PC-9 (cell line): ENCODE data around the gene PCDHGA7. TPM values are rescaled to one million over a fixed set of nuclear protein-coding genes. Genes with fewer than 3 reads are reported as not detected.
A peak's percentile ranks its signal among the peaks of the same experiment; 100 is the strongest.
"Not testable (repeated sequence)": the region's sequence is repeated elsewhere in the genome, so short reads cannot be mapped to it uniquely, and the experiment has no call there.

Source experiments
- BruUV-seq: library from RNA; stranded (reverse); fragments of 400-500 nt; replicated peaks from 2 replicates; lab custom pipeline; 2021; lab: Mats Ljungman, UMichigan
- CTCF ChIA-PET: fragments of 300-600 bp; sonication (Branson Sonifier 250); formaldehyde crosslinking; loops from one replicate; lab custom pipeline; 2022; ENCODE audit warnings: antibody characterized with exemption; lab: Charles Lee
- POLR2A ChIA-PET: fragments of 300-600 bp; sonication (Branson Sonifier 250); formaldehyde crosslinking; loops from one replicate; lab custom pipeline; 2022; ENCODE audit warnings: antibody characterized with exemption; ENCODE audit not compliant: unreplicated experiment; lab: Charles Lee
- DNase-seq, 2 experiments: peaks; one replicate each; pipeline versions ENCODE4 v3.0.0 to v3.0.0-alpha.2; 2015 to 2022; ENCODE audit warnings: mixed read lengths in 1 of 2
- H2AFZ ChIP-seq: fragments of 200-600 bp; sonication (generic); 2 replicates; pipeline ENCODE4 v1.8.1; 2017; ENCODE audit warnings: antibody characterized with exemption
- H3F3A ChIP-seq: fragments of 200-600 bp; sonication (generic); 2 replicates; pipeline ENCODE4 v1.8.1; 2017; ENCODE audit warnings: antibody characterized with exemption, mild to moderate bottlenecking, low read depth; ENCODE audit not compliant: insufficient read depth
- H3K27ac ChIP-seq: fragments of 200-600 bp; sonication (generic); 2 replicates; pipeline ENCODE4 v1.6.1; 2016; ENCODE audit warnings: mixed run types
- H3K27me3 ChIP-seq: fragments of 200-600 bp; sonication (generic); 2 replicates; pipeline ENCODE4 v1.6.1; 2016; ENCODE audit warnings: low read depth, mixed run types; ENCODE audit not compliant: insufficient read depth
- H3K36me3 ChIP-seq: fragments of 200-600 bp; sonication (generic); 2 replicates; pipeline ENCODE4 v1.6.1; 2016; ENCODE audit warnings: low read depth, mixed run types
- H3K4me1 ChIP-seq: fragments of 200-600 bp; sonication (generic); replicated peaks from 2 replicates; pipeline ENCODE4 v1.6.1; 2016; ENCODE audit warnings: mixed run types; ENCODE audit not compliant: insufficient read depth
- H3K4me2 ChIP-seq: fragments of 200-600 bp; sonication (generic); 2 replicates; pipeline ENCODE4 v1.6.1; 2017; ENCODE audit warnings: mixed run types
- H3K4me3 ChIP-seq: fragments of 200-600 bp; sonication (generic); 2 replicates; pipeline ENCODE4 v1.6.1; 2016; ENCODE audit warnings: mixed run types
- H3K79me2 ChIP-seq: fragments of 200-600 bp; sonication (generic); 2 replicates; pipeline ENCODE4 v1.6.1; 2017; ENCODE audit warnings: low read depth, mixed run types
- H3K9me2 ChIP-seq: fragments of 200-600 bp; sonication (generic); 2 replicates; pipeline ENCODE4 v1.8.1; 2017; ENCODE audit warnings: mild to moderate bottlenecking; ENCODE audit not compliant: insufficient read depth
- H3K9me3 ChIP-seq: fragments of 200-600 bp; sonication (generic); 2 replicates; pipeline ENCODE4 v1.8.1; 2016; ENCODE audit warnings: low read depth; ENCODE audit not compliant: insufficient read depth
- H4K20me1 ChIP-seq: fragments of 200-600 bp; sonication (generic); 2 replicates; pipeline ENCODE4 v1.8.1; 2017; ENCODE audit not compliant: insufficient read depth
- EZH2 ChIP-seq: fragments of 200-600 bp; sonication (generic); IDR thresholded peaks from 2 replicates; pipeline ENCODE4 v1.8.0; 2017; ENCODE audit warnings: antibody characterized with exemption, low read depth
- intact Hi-C: fragments of 100-400 bp; cut with micrococcal nuclease; formaldehyde crosslinking; loops from one replicate; pipeline ENCODE4 v1.10.0; 2022; ENCODE audit not compliant: unreplicated experiment
- total RNA-seq: library from RNA; stranded (reverse); gene quantifications from 2 replicates; pipeline ENCODE4 v1.2.3, GENCODE V29; 2021
- TF ChIP-seq, protein P1 (sequence below): fragments of 200-600 bp; sonication (generic); conservative IDR thresholded peaks from 2 replicates; pipeline ENCODE4 v1.6.1; 2017; ENCODE audit warnings: mixed run types, antibody characterized with exemption, mild to moderate bottlenecking, moderate library complexity

The PCDHGA7 gene
- total RNA-seq, 1 experiment from 2014 or later: not detected

DNA sequence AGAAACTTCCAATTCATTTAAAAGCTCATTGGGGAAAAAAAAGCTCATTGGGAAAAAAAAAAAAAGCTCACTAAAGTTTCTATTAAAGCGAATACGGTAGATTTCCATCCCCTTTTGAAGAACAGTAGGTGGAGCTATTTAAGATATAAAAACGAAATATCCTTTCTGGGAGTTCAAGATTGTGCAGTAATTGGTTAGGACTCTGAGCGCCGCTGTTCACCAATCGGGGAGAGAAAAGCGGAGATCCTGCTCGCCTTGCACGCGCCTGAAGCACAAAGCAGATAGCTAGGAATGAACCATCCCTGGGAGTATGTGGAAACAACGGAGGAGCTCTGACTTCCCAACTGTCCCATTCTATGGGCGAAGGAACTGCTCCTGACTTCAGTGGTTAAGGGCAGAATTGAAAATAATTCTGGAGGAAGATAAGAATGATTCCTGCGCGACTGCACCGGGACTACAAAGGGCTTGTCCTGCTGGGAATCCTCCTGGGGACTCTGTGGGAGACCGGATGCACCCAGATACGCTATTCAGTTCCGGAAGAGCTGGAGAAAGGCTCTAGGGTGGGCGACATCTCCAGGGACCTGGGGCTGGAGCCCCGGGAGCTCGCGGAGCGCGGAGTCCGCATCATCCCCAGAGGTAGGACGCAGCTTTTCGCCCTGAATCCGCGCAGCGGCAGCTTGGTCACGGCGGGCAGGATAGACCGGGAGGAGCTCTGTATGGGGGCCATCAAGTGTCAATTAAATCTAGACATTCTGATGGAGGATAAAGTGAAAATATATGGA is 48.0 kb downstream of the PCDHGA7 start, which contains the start of gene PCDHGA12:
Gene PCDHGA12 (plus strand): TSS at position 176 of the 782 bp plus-strand sequence. CDS start 253 bp downstream, at position 429.
- Histone ChIP-seq H3K27ac (no peak within 1 kb of the TSS), H3K79me2 (no peaks in the 10 kb centered on the region), H3K9me3 (0 out of 2 replicates have a peak, but pooled peaks cover 3% of the 10 kb centered on the region), H3K36me3 (no peaks in the 10 kb centered on the region), H4K20me1 (no peaks in the 10 kb centered on the region), H3K4me1 (no peaks in the 10 kb centered on the region), H3K9me2 (no peaks in the 10 kb centered on the region), H3F3A (no peaks in the 10 kb centered on the region), H3K4me3 (no peak within 1 kb of the TSS), H3K4me2 (no peak within 1 kb of the TSS), H2AFZ (no peak within 1 kb of the TSS), H3K27me3 (peaks cover 28% of the 10 kb centered on the region)
- TF ChIP-seq, protein P1, sequence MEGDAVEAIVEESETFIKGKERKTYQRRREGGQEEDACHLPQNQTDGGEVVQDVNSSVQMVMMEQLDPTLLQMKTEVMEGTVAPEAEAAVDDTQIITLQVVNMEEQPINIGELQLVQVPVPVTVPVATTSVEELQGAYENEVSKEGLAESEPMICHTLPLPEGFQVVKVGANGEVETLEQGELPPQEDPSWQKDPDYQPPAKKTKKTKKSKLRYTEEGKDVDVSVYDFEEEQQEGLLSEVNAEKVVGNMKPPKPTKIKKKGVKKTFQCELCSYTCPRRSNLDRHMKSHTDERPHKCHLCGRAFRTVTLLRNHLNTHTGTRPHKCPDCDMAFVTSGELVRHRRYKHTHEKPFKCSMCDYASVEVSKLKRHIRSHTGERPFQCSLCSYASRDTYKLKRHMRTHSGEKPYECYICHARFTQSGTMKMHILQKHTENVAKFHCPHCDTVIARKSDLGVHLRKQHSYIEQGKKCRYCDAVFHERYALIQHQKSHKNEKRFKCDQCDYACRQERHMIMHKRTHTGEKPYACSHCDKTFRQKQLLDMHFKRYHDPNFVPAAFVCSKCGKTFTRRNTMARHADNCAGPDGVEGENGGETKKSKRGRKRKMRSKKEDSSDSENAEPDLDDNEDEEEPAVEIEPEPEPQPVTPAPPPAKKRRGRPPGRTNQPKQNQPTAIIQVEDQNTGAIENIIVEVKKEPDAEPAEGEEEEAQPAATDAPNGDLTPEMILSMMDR: no peak
- TF ChIP-seq EZH2: no peak
- POLR2A ChIA-PET: interaction anchor here (0.6 kb wide), 1 partner anchor 43 kb away, joined by 3 read pairs; no protein-coding TSS in a partner anchor
- no TSS peak for BruUV-seq
- intact Hi-C loops: no loop called here
- CTCF ChIA-PET: interaction anchor here (0.6 to 1.0 kb wide), 5 partner anchors 45 to 312 kb away, joined by 3 to 6 read pairs (median 4); no protein-coding TSS in a partner anchor
- DNase-seq: peak in 1 of 2 experiments; percentile 9

DNA sequence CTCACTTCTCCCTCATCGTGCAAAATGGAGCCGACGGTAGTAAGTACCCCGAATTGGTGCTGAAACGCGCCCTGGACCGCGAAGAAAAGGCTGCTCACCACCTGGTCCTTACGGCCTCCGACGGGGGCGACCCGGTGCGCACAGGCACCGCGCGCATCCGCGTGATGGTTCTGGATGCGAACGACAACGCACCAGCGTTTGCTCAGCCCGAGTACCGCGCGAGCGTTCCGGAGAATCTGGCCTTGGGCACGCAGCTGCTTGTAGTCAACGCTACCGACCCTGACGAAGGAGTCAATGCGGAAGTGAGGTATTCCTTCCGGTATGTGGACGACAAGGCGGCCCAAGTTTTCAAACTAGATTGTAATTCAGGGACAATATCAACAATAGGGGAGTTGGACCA is 48.7 kb downstream of the PCDHGA7 start:
- H4K20me1 ChIP-seq: no peaks in the 10 kb centered on the region
- no peak for DNase-seq
- H3K79me2 ChIP-seq: no peaks in the 10 kb centered on the region
- POLR2A ChIA-PET: no interaction called here
- no peak overlapping the region for H2AFZ ChIP-seq
- no peak for TF ChIP-seq EZH2
- TF ChIP-seq, protein P1: no peak
- H3K27ac ChIP-seq: no peak overlapping the region
- 0 out of 2 replicates have a peak, but pooled peaks cover 3% of the 10 kb centered on the region for H3K9me3 ChIP-seq
- H3K4me3 ChIP-seq: no peak overlapping the region
- no TSS peak for BruUV-seq
- no peaks in the 10 kb centered on the region for H3F3A ChIP-seq
- intact Hi-C loops: no loop called here
- peaks cover 27% of the 10 kb centered on the region for H3K27me3 ChIP-seq
- no peak overlapping the region for H3K4me2 ChIP-seq
- CTCF ChIA-PET: interaction anchor here (0.6 kb wide), 1 partner anchor 313 kb away, joined by 6 read pairs; no protein-coding TSS in a partner anchor
- H3K4me1 ChIP-seq: no peaks in the 10 kb centered on the region
- no peaks in the 10 kb centered on the region for H3K36me3 ChIP-seq
- H3K9me2 ChIP-seq: no peaks in the 10 kb centered on the region

DNA sequence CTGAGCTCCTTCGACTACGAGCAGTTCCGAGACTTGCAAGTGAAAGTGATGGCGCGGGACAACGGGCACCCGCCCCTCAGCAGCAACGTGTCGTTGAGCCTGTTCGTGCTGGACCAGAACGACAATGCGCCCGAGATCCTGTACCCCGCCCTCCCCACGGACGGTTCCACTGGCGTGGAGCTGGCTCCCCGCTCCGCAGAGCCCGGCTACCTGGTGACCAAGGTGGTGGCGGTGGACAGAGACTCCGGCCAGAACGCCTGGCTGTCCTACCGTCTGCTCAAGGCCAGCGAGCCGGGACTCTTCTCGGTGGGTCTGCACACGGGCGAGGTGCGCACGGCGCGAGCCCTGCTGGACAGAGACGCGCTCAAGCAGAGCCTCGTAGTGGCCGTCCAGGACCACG is 49.8 kb downstream of the PCDHGA7 start:
- BruUV-seq, intact Hi-C loops, H3F3A ChIP-seq, H2AFZ ChIP-seq, H3K9me3 ChIP-seq, DNase-seq, H3K4me1 ChIP-seq, H3K79me2 ChIP-seq, H4K20me1 ChIP-seq, POLR2A ChIA-PET, CTCF ChIA-PET, H3K4me2 ChIP-seq, H3K4me3 ChIP-seq, H3K9me2 ChIP-seq, H3K36me3 ChIP-seq, H3K27ac ChIP-seq: not testable (repeated sequence)
- H3K27me3 ChIP-seq: peaks cover 20% of the 10 kb centered on the region; the same call in 1 of the 2 replicates

DNA sequence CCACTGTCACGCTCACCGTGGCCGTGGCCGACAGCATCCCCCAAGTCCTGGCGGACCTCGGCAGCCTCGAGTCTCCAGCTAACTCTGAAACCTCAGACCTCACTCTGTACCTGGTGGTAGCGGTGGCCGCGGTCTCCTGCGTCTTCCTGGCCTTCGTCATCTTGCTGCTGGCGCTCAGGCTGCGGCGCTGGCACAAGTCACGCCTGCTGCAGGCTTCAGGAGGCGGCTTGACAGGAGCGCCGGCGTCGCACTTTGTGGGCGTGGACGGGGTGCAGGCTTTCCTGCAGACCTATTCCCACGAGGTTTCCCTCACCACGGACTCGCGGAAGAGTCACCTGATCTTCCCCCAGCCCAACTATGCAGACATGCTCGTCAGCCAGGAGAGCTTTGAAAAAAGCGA is 50.2 kb downstream of the PCDHGA7 start:
- BruUV-seq, CTCF ChIA-PET: not testable (repeated sequence)

More for the DNA sequence above, 50.2 kb downstream of the PCDHGA7 start:
- peaks cover 20% of the 10 kb centered on the region; the same call in 1 of the 2 replicates for H3K27me3 ChIP-seq
- H3K4me3 ChIP-seq, H2AFZ ChIP-seq, H3K79me2 ChIP-seq, H3K9me3 ChIP-seq, H3F3A ChIP-seq, H3K4me2 ChIP-seq, H3K36me3 ChIP-seq, H3K9me2 ChIP-seq, intact Hi-C loops, H3K27ac ChIP-seq, H4K20me1 ChIP-seq, POLR2A ChIA-PET, H3K4me1 ChIP-seq, DNase-seq: not testable (repeated sequence)
